Smooth muscle cell (in vitro differentiated cells): ENCODE measurements around the gene BAIAP2L1. TPM values are rescaled to one million over a fixed set of nuclear protein-coding genes. Genes with fewer than 3 reads are reported as not detected.
A peak's percentile ranks its signal among the peaks of the same experiment; 100 is the strongest.

Experiments
- DNase-seq: peaks from one replicate; lab custom pipeline; 2025; ENCODE audit not compliant: unreplicated experiment; lab: John Stamatoyannopoulos, UW
- H2AFZ ChIP-seq: fragments of 200-600 bp; sonication (generic); 2 replicates; pipeline ENCODE4 v1.6.0; 2016; ENCODE audit warnings: antibody characterized with exemption, low read depth, mild to moderate bottlenecking
- H3F3A ChIP-seq: fragments of 200-600 bp; sonication (generic); 2 replicates; pipeline ENCODE4 v1.6.0; 2017; ENCODE audit warnings: antibody characterized with exemption, low read depth
- H3K27ac ChIP-seq: fragments of 200-600 bp; sonication (generic); 2 replicates; pipeline ENCODE4 v1.5.1; 2016; ENCODE audit warnings: low read depth, mild to moderate bottlenecking
- H3K27me3 ChIP-seq: fragments of 200-600 bp; sonication (generic); 2 replicates; pipeline ENCODE4 v1.6.1; 2016; ENCODE audit warnings: low read depth, mild to moderate bottlenecking
- H3K36me3 ChIP-seq: fragments of 200-600 bp; sonication (generic); 2 replicates; pipeline ENCODE4 v1.5.1; 2016; ENCODE audit warnings: low read depth
- H3K4me1 ChIP-seq: fragments of 200-600 bp; sonication (generic); 2 replicates; pipeline ENCODE4 v1.5.1; 2016; ENCODE audit warnings: low read depth
- H3K4me2 ChIP-seq: fragments of 200-600 bp; sonication (generic); 2 replicates; pipeline ENCODE4 v1.6.0; 2016; ENCODE audit warnings: mild to moderate bottlenecking
- H3K4me3 ChIP-seq: fragments of 200-600 bp; sonication (generic); 2 replicates; pipeline ENCODE4 v1.5.1; 2016; ENCODE audit warnings: mild to moderate bottlenecking
- H3K79me2 ChIP-seq: fragments of 200-600 bp; sonication (generic); 2 replicates; pipeline ENCODE4 v1.6.0; 2016; ENCODE audit warnings: low read depth, mild to moderate bottlenecking
- H3K9ac ChIP-seq: fragments of 200-600 bp; sonication (generic); 2 replicates; pipeline ENCODE4 v1.6.0; 2016; ENCODE audit warnings: low read depth
- H3K9me3 ChIP-seq: fragments of 200-600 bp; sonication (generic); replicated peaks from 2 replicates; pipeline ENCODE4 v1.5.1; 2016; ENCODE audit warnings: low read depth
- H4K20me1 ChIP-seq: fragments of 200-600 bp; sonication (generic); 2 replicates; pipeline ENCODE4 v1.6.0; 2016; ENCODE audit warnings: low read depth
- WGBS: methylation state at CpG from one replicate; pipeline ENCODE4 v1.1.7; 2016; ENCODE audit warnings: low lambda C conversion rate; 5-methylcytosine and 5-hydroxymethylcytosine counted together
- polyA plus RNA-seq: library from polyadenylated mRNA; unstranded; fragments of >200 nt; fragmentation: Nextera tagmentation; extraction: Ambion mirVana; gene quantifications from 2 replicates; pipeline ENCODE4 v1.2.1, GENCODE V29; 2016
- total RNA-seq: library from RNA; depleted of rRNA; stranded (reverse); fragments of >200 nt; gene quantifications from 2 replicates; pipeline ENCODE4 v1.2.3, GENCODE V29; 2014
- TF ChIP-seq, protein P1 (sequence below): fragments of 200-600 bp; sonication (generic); IDR thresholded peaks from 2 replicates; pipeline ENCODE4 v1.5.1; 2017; ENCODE audit warnings: borderline replicate concordance, mild to moderate bottlenecking, antibody characterized with exemption; ENCODE audit not compliant: insufficient read depth, poor library complexity, severe bottlenecking

Gene BAIAP2L1
- total and polyA plus RNA-seq, 2 experiments from 2014 or later = 45.0 to 55.1 TPM

DNA sequence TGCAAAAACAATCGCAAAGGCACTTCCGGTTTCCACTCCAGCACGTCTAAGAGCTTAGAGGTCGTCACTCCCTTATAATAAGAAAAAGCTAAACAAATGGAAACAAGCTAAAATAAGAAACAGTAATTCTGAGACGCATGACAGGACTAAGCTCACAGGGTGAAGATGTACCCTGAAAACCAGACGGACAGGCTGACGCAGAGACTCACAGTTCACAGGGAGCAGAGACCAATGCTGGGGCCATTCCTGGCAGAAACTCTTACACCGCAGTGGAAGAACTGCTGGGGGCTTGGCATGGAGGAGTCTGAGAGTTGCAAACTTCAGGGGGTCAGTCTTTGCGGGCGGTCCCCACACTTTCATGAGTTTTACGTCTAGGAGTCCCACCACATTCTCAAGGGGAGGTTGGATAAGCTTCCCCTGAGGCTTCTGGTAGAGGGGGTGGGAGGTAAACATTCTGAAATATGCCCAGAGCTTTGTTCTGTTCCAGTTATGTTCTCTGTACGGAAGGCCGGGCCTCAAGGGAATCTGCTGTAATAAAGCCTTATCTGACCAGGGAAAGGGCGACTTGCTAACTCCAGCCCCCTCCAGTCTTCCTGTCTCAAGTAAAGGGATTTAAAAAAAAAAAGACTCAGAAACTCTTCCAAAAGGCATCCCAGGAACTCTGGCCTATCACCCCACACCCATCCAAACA, 71.6 kb downstream of the BAIAP2L1 start:
- Histone ChIP-seq H3F3A (peaks cover 38% of the 10 kb centered on the region), H3K36me3 (no peaks in the 10 kb centered on the region), H3K79me2 (peaks cover 38% of the 10 kb centered on the region), H3K9ac (peak overlapping the region; percentile 53), H3K4me2 (peak overlapping the region; percentile 74), H3K27me3 (no peaks in the 10 kb centered on the region), H4K20me1 (peaks cover 28% of the 10 kb centered on the region), H3K4me3 (peak overlapping the region; percentile 12), H2AFZ (no peak overlapping the region), H3K4me1 (peaks cover 17% of the 10 kb centered on the region), H3K27ac (peak overlapping the region; percentile 93), H3K9me3 (no peaks in the 10 kb centered on the region)
- TF ChIP-seq, protein P1, sequence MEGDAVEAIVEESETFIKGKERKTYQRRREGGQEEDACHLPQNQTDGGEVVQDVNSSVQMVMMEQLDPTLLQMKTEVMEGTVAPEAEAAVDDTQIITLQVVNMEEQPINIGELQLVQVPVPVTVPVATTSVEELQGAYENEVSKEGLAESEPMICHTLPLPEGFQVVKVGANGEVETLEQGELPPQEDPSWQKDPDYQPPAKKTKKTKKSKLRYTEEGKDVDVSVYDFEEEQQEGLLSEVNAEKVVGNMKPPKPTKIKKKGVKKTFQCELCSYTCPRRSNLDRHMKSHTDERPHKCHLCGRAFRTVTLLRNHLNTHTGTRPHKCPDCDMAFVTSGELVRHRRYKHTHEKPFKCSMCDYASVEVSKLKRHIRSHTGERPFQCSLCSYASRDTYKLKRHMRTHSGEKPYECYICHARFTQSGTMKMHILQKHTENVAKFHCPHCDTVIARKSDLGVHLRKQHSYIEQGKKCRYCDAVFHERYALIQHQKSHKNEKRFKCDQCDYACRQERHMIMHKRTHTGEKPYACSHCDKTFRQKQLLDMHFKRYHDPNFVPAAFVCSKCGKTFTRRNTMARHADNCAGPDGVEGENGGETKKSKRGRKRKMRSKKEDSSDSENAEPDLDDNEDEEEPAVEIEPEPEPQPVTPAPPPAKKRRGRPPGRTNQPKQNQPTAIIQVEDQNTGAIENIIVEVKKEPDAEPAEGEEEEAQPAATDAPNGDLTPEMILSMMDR = no peak
- WGBS = 15% methylated on average over 14 of the region's 14 CpGs
- no peak for DNase-seq

DNA sequence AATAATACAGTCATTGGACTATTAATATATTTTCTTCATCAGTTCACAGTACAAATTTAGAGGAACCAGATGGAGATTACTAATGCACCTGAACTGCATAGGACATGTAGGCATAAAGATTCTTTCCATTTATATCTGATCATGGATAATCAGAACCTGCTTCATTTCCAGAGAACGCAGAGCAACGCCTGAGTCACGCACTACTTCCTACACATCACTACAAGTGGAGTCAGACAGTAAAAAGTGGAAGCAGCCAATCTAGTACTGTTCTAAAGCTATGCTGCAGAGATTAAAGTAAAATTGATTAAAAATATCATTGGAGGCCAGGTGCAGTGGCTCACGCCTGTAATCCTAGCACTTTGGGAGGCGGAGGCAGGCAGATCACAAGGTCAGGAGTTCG, 76.1 kb downstream of the BAIAP2L1 start:
- no peak for DNase-seq
- Histone ChIP-seq H3K4me1 (peaks cover 28% of the 10 kb centered on the region), H2AFZ (no peak overlapping the region), H4K20me1 (peaks cover 72% of the 10 kb centered on the region), H3K79me2 (peaks cover 73% of the 10 kb centered on the region), H3K4me2 (no peak overlapping the region), H3K27me3 (no peaks in the 10 kb centered on the region), H3F3A (peaks cover 33% of the 10 kb centered on the region), H3K4me3 (no peak overlapping the region), H3K9ac (no peak overlapping the region), H3K36me3 (no peaks in the 10 kb centered on the region), H3K9me3 (no peaks in the 10 kb centered on the region), H3K27ac (no peak overlapping the region)
- TF ChIP-seq, protein P1 = no peak
- 87% methylated on average over 6 of the region's 6 CpGs for WGBS

DNA sequence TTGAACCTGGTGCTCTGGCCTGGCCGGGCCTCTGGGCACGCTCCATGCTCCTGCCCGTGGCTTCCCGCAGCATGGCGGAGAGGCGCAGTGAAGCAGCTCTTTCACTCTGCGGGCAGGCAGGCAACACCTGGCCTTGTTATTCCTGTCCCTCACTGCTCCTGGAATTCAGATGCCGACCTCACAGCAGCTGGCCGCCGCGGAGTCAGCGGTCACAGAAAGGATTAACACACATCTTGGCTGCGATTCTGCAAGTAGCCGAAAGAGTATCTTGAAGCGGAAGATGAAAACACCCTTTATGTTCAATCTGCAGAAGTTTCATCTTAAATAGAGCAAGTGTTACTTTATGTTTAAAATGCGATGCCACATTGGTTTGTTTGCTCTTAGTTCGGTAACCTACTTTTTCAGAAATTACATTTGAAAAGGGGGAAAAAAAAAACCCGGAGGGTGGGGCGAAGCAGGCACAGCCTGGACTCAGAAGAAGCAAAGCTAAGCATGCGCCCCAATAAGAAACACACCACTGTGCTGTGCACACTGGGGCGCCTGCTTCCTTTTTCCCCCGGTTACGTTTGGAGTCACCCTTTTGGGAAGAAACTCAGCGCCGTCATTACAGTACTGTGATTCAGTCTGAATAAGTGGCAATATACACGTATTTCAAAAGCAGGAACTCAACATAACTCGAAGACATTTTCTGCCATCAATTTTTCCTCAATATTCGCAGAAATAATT, 77.1 kb downstream of the BAIAP2L1 start:
- peaks cover 82% of the 10 kb centered on the region for H4K20me1 ChIP-seq
- 65% methylated on average over 28 of the region's 28 CpGs for WGBS
- no peaks in the 10 kb centered on the region for H3K27me3 ChIP-seq
- H3K36me3 ChIP-seq = no peaks in the 10 kb centered on the region
- peaks cover 30% of the 10 kb centered on the region for H3F3A ChIP-seq
- H3K4me3 ChIP-seq = no peak overlapping the region
- H3K4me1 ChIP-seq = peaks cover 18% of the 10 kb centered on the region
- H3K79me2 ChIP-seq = peaks cover 73% of the 10 kb centered on the region
- H3K9me3 ChIP-seq = no peaks in the 10 kb centered on the region
- no peak overlapping the region for H3K9ac ChIP-seq
- no peak overlapping the region for H3K27ac ChIP-seq
- TF ChIP-seq, protein P1 = no peak
- H2AFZ ChIP-seq = no peak overlapping the region
- DNase-seq = no peak
- peak overlapping the region; percentile 68 for H3K4me2 ChIP-seq
